ENCODE results near the gene DAW1. TPM values are rescaled to one million over a fixed set of nuclear protein-coding genes. Genes with fewer than 3 reads are reported as not detected.
A peak's percentile ranks its signal among the peaks of the same experiment; 100 is the strongest.

The DAW1 gene
- total RNA-seq, 2 donors from 2014 or later: 3.0 TPM; not detected in 1

DNA sequence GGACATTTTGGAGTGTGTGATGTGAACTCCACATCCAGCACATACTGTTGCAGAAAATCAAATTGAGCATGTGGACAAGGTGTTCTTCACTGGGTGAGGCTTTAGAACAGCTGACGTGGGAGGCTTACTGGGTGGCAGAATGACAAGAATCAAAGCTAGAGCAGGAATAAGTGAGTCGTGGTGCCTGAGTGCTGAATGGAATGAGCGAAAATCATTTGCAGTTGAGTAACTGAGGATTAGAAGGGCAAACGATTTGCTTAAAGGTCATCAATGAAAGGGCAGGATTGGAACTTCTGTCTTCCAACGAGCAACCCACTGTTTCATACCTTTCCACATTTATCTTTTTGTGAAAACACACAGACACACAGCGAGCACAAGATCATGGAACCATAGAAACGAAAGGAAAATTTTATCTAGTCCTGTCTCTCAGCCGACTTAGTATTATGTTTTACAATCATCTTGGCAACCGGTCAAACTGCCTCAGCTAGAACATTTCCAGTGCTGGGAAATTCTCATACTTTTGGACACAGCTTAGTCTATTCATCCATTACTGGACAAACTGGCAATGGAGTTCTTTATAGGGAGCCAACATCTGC lies 7.2 kb upstream of the DAW1 start:
- TF ChIP-seq, protein P1, sequence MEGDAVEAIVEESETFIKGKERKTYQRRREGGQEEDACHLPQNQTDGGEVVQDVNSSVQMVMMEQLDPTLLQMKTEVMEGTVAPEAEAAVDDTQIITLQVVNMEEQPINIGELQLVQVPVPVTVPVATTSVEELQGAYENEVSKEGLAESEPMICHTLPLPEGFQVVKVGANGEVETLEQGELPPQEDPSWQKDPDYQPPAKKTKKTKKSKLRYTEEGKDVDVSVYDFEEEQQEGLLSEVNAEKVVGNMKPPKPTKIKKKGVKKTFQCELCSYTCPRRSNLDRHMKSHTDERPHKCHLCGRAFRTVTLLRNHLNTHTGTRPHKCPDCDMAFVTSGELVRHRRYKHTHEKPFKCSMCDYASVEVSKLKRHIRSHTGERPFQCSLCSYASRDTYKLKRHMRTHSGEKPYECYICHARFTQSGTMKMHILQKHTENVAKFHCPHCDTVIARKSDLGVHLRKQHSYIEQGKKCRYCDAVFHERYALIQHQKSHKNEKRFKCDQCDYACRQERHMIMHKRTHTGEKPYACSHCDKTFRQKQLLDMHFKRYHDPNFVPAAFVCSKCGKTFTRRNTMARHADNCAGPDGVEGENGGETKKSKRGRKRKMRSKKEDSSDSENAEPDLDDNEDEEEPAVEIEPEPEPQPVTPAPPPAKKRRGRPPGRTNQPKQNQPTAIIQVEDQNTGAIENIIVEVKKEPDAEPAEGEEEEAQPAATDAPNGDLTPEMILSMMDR (IDR thresholded peaks at IDR 0.05): no peak
- no peaks in the 10 kb centered on the region for H3K27me3 ChIP-seq (replicated peaks; ENCODE audit: insufficient read depth)
- WGBS: 51% methylated on average over 9 of the region's 9 CpGs
- H3K4me1 ChIP-seq (replicated peaks): no peaks in the 10 kb centered on the region
- H3K4me3 ChIP-seq: no peak overlapping the region
- intact Hi-C loops (cut with DNase I): no loop called here
- no peak for DNase-seq (ENCODE audit: low spot score)
- H3K36me3 ChIP-seq: no peaks in the 10 kb centered on the region
- no peak overlapping the region for H3K27ac ChIP-seq
- no peaks in the 10 kb centered on the region for H3K9me3 ChIP-seq

DNA sequence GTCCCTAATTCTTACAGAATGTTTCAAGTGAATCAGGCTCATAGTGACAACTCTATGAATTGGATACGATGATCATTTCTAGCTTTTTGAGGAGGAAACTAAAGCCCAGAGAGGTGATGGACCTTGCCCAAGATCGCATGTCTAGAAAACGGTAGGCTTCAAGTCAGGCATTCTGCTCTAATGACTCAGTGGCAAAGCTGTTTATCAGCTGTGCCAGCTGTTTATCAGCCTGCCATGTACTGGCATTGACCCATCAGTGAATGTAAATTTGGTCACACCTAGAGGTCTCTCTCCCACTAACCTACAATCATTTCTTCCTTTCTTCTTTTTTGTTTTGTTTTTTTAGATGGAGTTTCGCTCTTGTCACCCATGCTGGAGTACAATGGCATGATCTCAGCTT lies 6.1 kb upstream of the DAW1 start:
- no peaks in the 10 kb centered on the region for H3K27me3 ChIP-seq (replicated peaks; ENCODE audit: insufficient read depth)
- no peak for DNase-seq (ENCODE audit: low spot score)
- intact Hi-C loops (cut with DNase I): no loop called here
- H3K4me1 ChIP-seq (replicated peaks): no peaks in the 10 kb centered on the region
- WGBS: 90% methylated on average over 4 of the region's 4 CpGs
- no peak overlapping the region for H3K4me3 ChIP-seq
- H3K27ac ChIP-seq: no peak overlapping the region
- no peaks in the 10 kb centered on the region for H3K9me3 ChIP-seq
- TF ChIP-seq POLR2AphosphoS5 (IDR thresholded peaks at IDR 0.05) (no peak), POLR2A (IDR thresholded peaks at IDR 0.05) (no peak)
- TF ChIP-seq, protein P1 (IDR thresholded peaks at IDR 0.05): no peak
- no peaks in the 10 kb centered on the region for H3K36me3 ChIP-seq

DNA sequence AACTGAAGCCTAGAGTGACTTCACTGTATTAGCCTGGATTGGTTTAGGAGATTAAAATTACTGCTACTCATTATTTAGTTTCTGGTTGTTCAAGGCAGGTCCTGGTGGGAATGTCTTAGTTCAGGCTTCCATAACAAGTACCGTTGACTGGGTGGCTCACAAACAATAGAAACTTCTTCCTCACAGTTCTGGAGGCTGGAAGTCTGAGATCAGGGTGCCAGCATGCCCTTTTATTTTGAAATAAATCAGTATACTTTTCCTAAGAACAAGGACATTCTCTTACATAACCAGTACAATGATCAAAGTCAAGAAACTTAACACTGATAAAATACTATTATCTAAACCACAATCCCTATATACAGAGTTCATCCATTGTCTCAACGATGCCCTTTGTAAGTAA lies 4.0 kb upstream of the DAW1 start:
- no peak for DNase-seq (ENCODE audit: low spot score)
- WGBS: 78% methylated on average over 2 of the region's 2 CpGs
- H3K4me3 ChIP-seq: no peak overlapping the region
- H3K36me3 ChIP-seq: no peaks in the 10 kb centered on the region
- TF ChIP-seq POLR2A (IDR thresholded peaks at IDR 0.05) (no peak), POLR2AphosphoS5 (IDR thresholded peaks at IDR 0.05) (no peak)
- TF ChIP-seq, protein P1 (IDR thresholded peaks at IDR 0.05): no peak
- no peak overlapping the region for H3K27ac ChIP-seq
- no peaks in the 10 kb centered on the region for H3K27me3 ChIP-seq (replicated peaks; ENCODE audit: insufficient read depth)
- intact Hi-C loops (cut with DNase I): no loop called here
- no peaks in the 10 kb centered on the region for H3K4me1 ChIP-seq (replicated peaks)
- no peaks in the 10 kb centered on the region for H3K9me3 ChIP-seq

DNA sequence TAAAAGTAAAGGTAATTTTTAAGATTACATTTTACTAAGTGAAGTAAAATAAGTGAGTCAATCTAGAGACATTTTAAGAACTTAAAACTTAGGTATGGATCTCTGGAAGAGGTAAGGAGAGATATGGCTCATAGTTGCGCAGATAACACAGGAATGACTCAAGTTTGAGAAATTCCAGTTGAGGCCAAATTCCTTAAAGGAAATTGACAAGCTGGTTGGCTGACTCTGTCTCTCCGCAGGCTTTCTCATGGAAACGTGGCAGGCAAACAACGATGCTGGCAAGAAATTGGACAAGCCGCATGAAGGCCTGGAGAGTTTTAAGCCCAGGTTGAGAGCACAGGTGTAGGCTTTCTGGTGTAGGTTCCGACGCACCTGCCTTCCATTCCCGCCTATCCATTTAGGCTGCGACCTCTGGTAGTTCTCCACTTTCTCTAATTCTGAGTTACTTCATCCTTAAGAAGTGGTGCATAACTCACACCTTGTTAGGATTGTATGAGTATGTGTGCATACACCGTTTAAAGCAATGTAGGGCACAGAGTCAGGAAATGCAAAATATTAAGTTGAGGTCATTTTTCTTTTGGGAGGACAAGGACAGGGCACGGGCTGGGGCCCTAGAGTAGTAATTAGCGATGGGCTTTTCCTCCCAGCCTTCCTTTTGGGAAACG lies 589 bp upstream of the DAW1 start:
- Histone ChIP-seq H3K27me3 (replicated peaks; ENCODE audit: insufficient read depth) (no peaks in the 10 kb centered on the region), H3K9me3 (no peaks in the 10 kb centered on the region), H3K27ac (no peak overlapping the region), H3K4me1 (replicated peaks) (no peaks in the 10 kb centered on the region), H3K4me3 (peak overlapping the region in 1 of 2 donors; percentile 4), H3K36me3 (no peaks in the 10 kb centered on the region)
- 71% methylated on average over 13 of the region's 13 CpGs for WGBS
- no peak for DNase-seq (ENCODE audit: low spot score)
- intact Hi-C loops (cut with DNase I): no loop called here
- no peak for TF ChIP-seq POLR2AphosphoS5 (IDR thresholded peaks at IDR 0.05)
- TF ChIP-seq, protein P1 (IDR thresholded peaks at IDR 0.05): no peak
- no peak for TF ChIP-seq POLR2A (IDR thresholded peaks at IDR 0.05)

DNA sequence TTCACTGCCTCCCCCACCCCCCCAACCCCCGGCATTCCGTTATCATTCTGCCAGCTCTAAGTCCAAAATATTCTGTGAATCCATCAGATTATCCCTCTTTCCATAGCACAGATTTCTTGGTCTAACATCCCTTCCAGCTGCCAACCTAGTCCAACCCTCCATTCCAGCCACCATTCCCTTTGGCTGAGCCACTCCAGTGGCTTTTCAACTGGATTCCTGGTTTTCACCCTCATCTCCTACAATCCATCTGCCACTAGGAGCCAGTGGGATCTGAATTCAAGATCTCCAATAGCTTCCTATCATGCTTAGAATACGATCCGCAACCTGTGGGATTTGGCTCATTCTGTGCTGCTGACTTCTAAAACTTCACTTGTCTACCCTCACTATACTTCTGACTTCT lies 1.2 kb downstream of the DAW1 start:
- H3K4me3 ChIP-seq: no peak overlapping the region
- H3K9me3 ChIP-seq: no peaks in the 10 kb centered on the region
- no peak overlapping the region for H3K27ac ChIP-seq
- 96% methylated on average over 4 of the region's 4 CpGs for WGBS
- no peaks in the 10 kb centered on the region for H3K4me1 ChIP-seq (replicated peaks)
- DNase-seq (ENCODE audit: low spot score): no peak
- no peaks in the 10 kb centered on the region for H3K36me3 ChIP-seq
- TF ChIP-seq POLR2AphosphoS5 (IDR thresholded peaks at IDR 0.05): no peak
- no peak for TF ChIP-seq POLR2A (IDR thresholded peaks at IDR 0.05)
- TF ChIP-seq, protein P1 (IDR thresholded peaks at IDR 0.05): no peak
- no peaks in the 10 kb centered on the region for H3K27me3 ChIP-seq (replicated peaks; ENCODE audit: insufficient read depth)
- intact Hi-C loops (cut with DNase I): no loop called here

Data from prostate gland (tissue), 2 donors.